Measurements from ENCODE around the gene LGALS3BP.

Gene LGALS3BP

GRCh38 chr17:79007504-79008381 lies 28.0 kb upstream of the LGALS3BP start:
- peaks cover 17% of the 10 kb centered on the region for H3K79me2 ChIP-seq (ENCODE audit: control insufficient read depth, insufficient read depth, low read length, poor library complexity)
- H2BK5ac ChIP-seq (ENCODE audit: low read depth, low read length, poor library complexity): no peak overlapping the region
- no peak overlapping the region for H3K23ac ChIP-seq (ENCODE audit: low read length)
- H3K4me1 ChIP-seq (ENCODE audit: control insufficient read depth in 1 of 2, insufficient read depth in 2 of 2, low read length in 2 of 2): peaks cover 24 to 33% of the 10 kb centered on the region in 2 experiments
- no peak overlapping the region for H2BK12ac ChIP-seq (ENCODE audit: low read length)
- H3K27ac ChIP-seq (ENCODE audit: low read depth, low read length): no peak overlapping the region
- no peak overlapping the region for H3K14ac ChIP-seq (ENCODE audit: low read length)
- H4K91ac ChIP-seq (ENCODE audit: low read depth, low read length): no peak overlapping the region
- peak overlapping the region; percentile 2 for H3K18ac ChIP-seq (ENCODE audit: low read length)
- H2AK5ac ChIP-seq (ENCODE audit: low read length): no peak overlapping the region
- no peak overlapping the region for H2AFZ ChIP-seq (ENCODE audit: insufficient read depth, low read length, poor library complexity)
- peaks cover 18% of the 10 kb centered on the region for H3K79me1 ChIP-seq (ENCODE audit: low read length)
- no peak overlapping the region for H3K4me3 ChIP-seq (ENCODE audit: low read depth, low read length)
- peaks cover 8 to 11% of the 10 kb centered on the region in 2 experiments for H3K36me3 ChIP-seq (ENCODE audit: control insufficient read depth in 1 of 2, insufficient read depth in 2 of 2, low read length in 2 of 2)
- H3K4me2 ChIP-seq (ENCODE audit: low read length): no peak overlapping the region
- no peak for DNase-seq
- no peak overlapping the region for H3K9ac ChIP-seq (ENCODE audit: low read length)
- no peak overlapping the region for H4K8ac ChIP-seq (ENCODE audit: low read depth, low read length)
- WGBS (ENCODE audit: extremely low coverage, insufficient coverage, insufficient read length): no CpG with 5 or more reads among the region's 21 CpGs
- no peak overlapping the region for H4K12ac ChIP-seq (ENCODE audit: low read depth, low read length)
- peak overlapping the region; percentile 8 for H3K4ac ChIP-seq (ENCODE audit: low read depth, low read length)
- no peak overlapping the region for H2BK120ac ChIP-seq (ENCODE audit: insufficient read depth, low read length, poor library complexity)
- H3K9me3 ChIP-seq (ENCODE audit: insufficient read depth, low read depth, low read length): peaks cover 2% of the 10 kb centered on the region
- no peaks in the 10 kb centered on the region for H3K27me3 ChIP-seq (ENCODE audit: insufficient read depth, low read length)

- Histone ChIP-seq H3K9ac (ENCODE audit: low read length) (no peak overlapping the region), H3K18ac (ENCODE audit: low read length) (no peak overlapping the region), H3K27me3 (ENCODE audit: insufficient read depth, low read length) (no peaks in the 10 kb centered on the region), H4K91ac (ENCODE audit: low read depth, low read length) (no peak overlapping the region), H3K36me3 (ENCODE audit: control insufficient read depth in 1 of 2, insufficient read depth in 2 of 2, low read length in 2 of 2) (peaks cover 14 to 15% of the 10 kb centered on the region in 2 experiments), H3K14ac (ENCODE audit: low read length) (no peak overlapping the region), H3K9me3 (ENCODE audit: insufficient read depth, low read depth, low read length) (no peaks in the 10 kb centered on the region), H4K12ac (ENCODE audit: low read depth, low read length) (no peak overlapping the region), H2BK120ac (ENCODE audit: insufficient read depth, low read length, poor library complexity) (no peak overlapping the region), H2AK5ac (ENCODE audit: low read length) (no peak overlapping the region), H4K8ac (ENCODE audit: low read depth, low read length) (no peak overlapping the region), H3K4ac (ENCODE audit: low read depth, low read length) (peak overlapping the region; percentile 43), H3K79me1 (ENCODE audit: low read length) (peaks cover 16% of the 10 kb centered on the region), H3K79me2 (ENCODE audit: control insufficient read depth, insufficient read depth, low read length, poor library complexity) (peaks cover 17% of the 10 kb centered on the region), H2BK12ac (ENCODE audit: low read length) (no peak overlapping the region), H2BK5ac (ENCODE audit: low read depth, low read length, poor library complexity) (no peak overlapping the region), H3K4me3 (ENCODE audit: low read depth, low read length) (no peak overlapping the region), H2AFZ (ENCODE audit: insufficient read depth, low read length, poor library complexity) (no peak overlapping the region), H3K4me1 (ENCODE audit: control insufficient read depth in 1 of 2, insufficient read depth in 2 of 2, low read length in 2 of 2) (peaks cover 24 to 33% of the 10 kb centered on the region in 2 experiments), H3K27ac (ENCODE audit: low read depth, low read length) (no peak overlapping the region), H3K4me2 (ENCODE audit: low read length) (no peak overlapping the region), H3K23ac (ENCODE audit: low read length) (no peak overlapping the region)
- DNase-seq: no peak
- no CpG with 5 or more reads among the region's 19 CpGs for WGBS (ENCODE audit: extremely low coverage, insufficient coverage, insufficient read length)
Measured at GRCh38 chr17:79006794-79007503, 27.2 kb upstream of the LGALS3BP start.

- Histone ChIP-seq H3K9me3 (ENCODE audit: insufficient read depth, low read depth, low read length) (no peaks in the 10 kb centered on the region), H3K4me3 (ENCODE audit: low read depth, low read length) (no peak overlapping the region), H3K4ac (ENCODE audit: low read depth, low read length) (no peak overlapping the region), H2AK5ac (ENCODE audit: low read length) (no peak overlapping the region), H3K4me1 (ENCODE audit: control insufficient read depth in 1 of 2, insufficient read depth in 2 of 2, low read length in 2 of 2) (peaks cover 22 to 29% of the 10 kb centered on the region in 2 experiments), H2BK5ac (ENCODE audit: low read depth, low read length, poor library complexity) (no peak overlapping the region), H3K27ac (ENCODE audit: low read depth, low read length) (no peak overlapping the region), H3K14ac (ENCODE audit: low read length) (no peak overlapping the region), H3K79me1 (ENCODE audit: low read length) (peaks cover 14% of the 10 kb centered on the region), H3K79me2 (ENCODE audit: control insufficient read depth, insufficient read depth, low read length, poor library complexity) (peaks cover 17% of the 10 kb centered on the region), H3K4me2 (ENCODE audit: low read length) (no peak overlapping the region), H3K18ac (ENCODE audit: low read length) (no peak overlapping the region), H3K36me3 (ENCODE audit: control insufficient read depth in 1 of 2, insufficient read depth in 2 of 2, low read length in 2 of 2) (peaks cover 15 to 17% of the 10 kb centered on the region in 2 experiments), H3K9ac (ENCODE audit: low read length) (no peak overlapping the region), H4K12ac (ENCODE audit: low read depth, low read length) (no peak overlapping the region), H4K91ac (ENCODE audit: low read depth, low read length) (no peak overlapping the region), H4K8ac (ENCODE audit: low read depth, low read length) (no peak overlapping the region), H3K23ac (ENCODE audit: low read length) (no peak overlapping the region), H2BK120ac (ENCODE audit: insufficient read depth, low read length, poor library complexity) (no peak overlapping the region), H2BK12ac (ENCODE audit: low read length) (no peak overlapping the region), H3K27me3 (ENCODE audit: insufficient read depth, low read length) (no peaks in the 10 kb centered on the region), H2AFZ (ENCODE audit: insufficient read depth, low read length, poor library complexity) (no peak overlapping the region)
- no CpG with 5 or more reads among the region's 8 CpGs for WGBS (ENCODE audit: extremely low coverage, insufficient coverage, insufficient read length)
- DNase-seq: no peak
Measured at GRCh38 chr17:79006046-79006445, 26.3 kb upstream of the LGALS3BP start.

GRCh38 chr17:79005063-79005861 lies 25.5 kb upstream of the LGALS3BP start:
- no peaks in the 10 kb centered on the region for H3K9me3 ChIP-seq (ENCODE audit: insufficient read depth, low read depth, low read length)
- H2BK120ac ChIP-seq (ENCODE audit: insufficient read depth, low read length, poor library complexity): no peak overlapping the region
- no peak overlapping the region for H3K14ac ChIP-seq (ENCODE audit: low read length)
- no peak overlapping the region for H4K8ac ChIP-seq (ENCODE audit: low read depth, low read length)
- peaks cover 15 to 24% of the 10 kb centered on the region in 2 experiments for H3K36me3 ChIP-seq (ENCODE audit: control insufficient read depth in 1 of 2, insufficient read depth in 2 of 2, low read length in 2 of 2)
- peaks cover 21 to 27% of the 10 kb centered on the region in 2 experiments for H3K4me1 ChIP-seq (ENCODE audit: control insufficient read depth in 1 of 2, insufficient read depth in 2 of 2, low read length in 2 of 2)
- peaks cover 12% of the 10 kb centered on the region for H3K79me1 ChIP-seq (ENCODE audit: low read length)
- H3K9ac ChIP-seq (ENCODE audit: low read length): no peak overlapping the region
- no peak overlapping the region for H4K91ac ChIP-seq (ENCODE audit: low read depth, low read length)
- peak overlapping the region; percentile 4 for H3K27ac ChIP-seq (ENCODE audit: low read depth, low read length)
- DNase-seq: no peak
- H2AFZ ChIP-seq (ENCODE audit: insufficient read depth, low read length, poor library complexity): no peak overlapping the region
- no peak overlapping the region for H3K4me3 ChIP-seq (ENCODE audit: low read depth, low read length)
- H3K18ac ChIP-seq (ENCODE audit: low read length): no peak overlapping the region
- H3K79me2 ChIP-seq (ENCODE audit: control insufficient read depth, insufficient read depth, low read length, poor library complexity): peaks cover 17% of the 10 kb centered on the region
- no peak overlapping the region for H2AK5ac ChIP-seq (ENCODE audit: low read length)
- peak overlapping the region; percentile 8 for H3K4ac ChIP-seq (ENCODE audit: low read depth, low read length)
- no peak overlapping the region for H3K23ac ChIP-seq (ENCODE audit: low read length)
- 100% methylated on average over 2 of the region's 12 CpGs for WGBS (ENCODE audit: extremely low coverage, insufficient coverage, insufficient read length)
- no peaks in the 10 kb centered on the region for H3K27me3 ChIP-seq (ENCODE audit: insufficient read depth, low read length)
- no peak overlapping the region for H2BK5ac ChIP-seq (ENCODE audit: low read depth, low read length, poor library complexity)
- H3K4me2 ChIP-seq (ENCODE audit: low read length): no peak overlapping the region
- H4K12ac ChIP-seq (ENCODE audit: low read depth, low read length): no peak overlapping the region
- no peak overlapping the region for H2BK12ac ChIP-seq (ENCODE audit: low read length)

Data from trophoblast cell (in vitro differentiated cells and primary cell).